Testis (tissue), 2 donors: Measurements from ENCODE around the gene MAP7D2.

Source experiments
- CTCF ChIP-seq, 3 experiments: fragments of 450-650 bp in 2 of 3; fragments of 200-600 bp in 1 of 3; sonication (generic) in 1 of 3; IDR thresholded peaks; one replicate each; pipeline ENCODE4 v1.5.1; 2016 to 2019; ENCODE audit warnings: antibody characterized with exemption in 3 of 3, mild to moderate bottlenecking in 2 of 3, moderate library complexity in 1 of 3
- POLR2A ChIP-seq: fragments of 450-650 bp; IDR thresholded peaks from one replicate; pipeline ENCODE4 v1.6.1; 2017; ENCODE audit warnings: antibody characterized with exemption, mild to moderate bottlenecking, moderate library complexity

GRCh38 chrX:20129547-20129946 is 12.8 kb upstream of the MAP7D2 start:
- no peak for TF ChIP-seq POLR2A
- no peak for TF ChIP-seq CTCF (IDR thresholded peaks at IDR 0.05)
